Lower leg skin (tissue), 3 donors: Measurements from ENCODE around the gene NATD1.

Experiments
- CTCF ChIP-seq, 3 donors: fragments of 450-650 bp; IDR thresholded peaks; one replicate each; pipeline ENCODE4 v1.5.1; 2016; ENCODE audit warnings: antibody characterized with exemption in 3 of 3, mild to moderate bottlenecking in 3 of 3, moderate library complexity in 2 of 3
- POLR2A ChIP-seq, 2 donors: fragments of 450-650 bp; IDR thresholded peaks; one replicate each; pipeline ENCODE4 v1.6.1; 2016 to 2017; ENCODE audit warnings: antibody characterized with exemption in 2 of 2, mild to moderate bottlenecking in 1 of 2, moderate library complexity in 1 of 2

DNA sequence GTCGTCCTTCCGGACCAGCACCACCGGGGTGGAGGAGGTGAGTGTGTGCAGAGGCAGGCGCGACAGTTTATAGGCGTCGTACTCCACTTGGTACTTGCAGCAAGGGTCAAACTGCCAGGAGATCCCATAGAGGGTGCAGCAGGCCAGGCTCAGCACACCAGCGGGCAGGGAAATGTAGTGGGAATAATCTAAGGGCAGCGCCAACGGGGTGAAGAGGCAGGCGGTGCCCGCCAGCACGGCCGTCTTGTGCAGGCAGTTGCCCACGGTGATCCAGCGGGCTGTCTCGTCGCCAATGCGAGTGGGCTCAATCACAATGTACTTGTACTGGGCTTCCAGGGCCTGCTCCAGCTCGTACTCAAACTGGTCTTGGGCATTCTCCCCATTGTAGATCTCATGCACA lies 54.8 kb downstream of the NATD1 start:
- no peak for TF ChIP-seq CTCF (IDR thresholded peaks at IDR 0.05)
- TF ChIP-seq POLR2A (IDR thresholded peaks at IDR 0.05), result no peak
